SW 1271 (cell line): ENCODE data around the gene BABAM1.
A peak's percentile ranks its signal among the peaks of the same experiment; 100 is the strongest.

Source experiments
- DNase-seq, 2 experiments: peaks; one replicate each; lab custom pipeline; 2025; lab: John Stamatoyannopoulos, UW

Gene BABAM1

DNA sequence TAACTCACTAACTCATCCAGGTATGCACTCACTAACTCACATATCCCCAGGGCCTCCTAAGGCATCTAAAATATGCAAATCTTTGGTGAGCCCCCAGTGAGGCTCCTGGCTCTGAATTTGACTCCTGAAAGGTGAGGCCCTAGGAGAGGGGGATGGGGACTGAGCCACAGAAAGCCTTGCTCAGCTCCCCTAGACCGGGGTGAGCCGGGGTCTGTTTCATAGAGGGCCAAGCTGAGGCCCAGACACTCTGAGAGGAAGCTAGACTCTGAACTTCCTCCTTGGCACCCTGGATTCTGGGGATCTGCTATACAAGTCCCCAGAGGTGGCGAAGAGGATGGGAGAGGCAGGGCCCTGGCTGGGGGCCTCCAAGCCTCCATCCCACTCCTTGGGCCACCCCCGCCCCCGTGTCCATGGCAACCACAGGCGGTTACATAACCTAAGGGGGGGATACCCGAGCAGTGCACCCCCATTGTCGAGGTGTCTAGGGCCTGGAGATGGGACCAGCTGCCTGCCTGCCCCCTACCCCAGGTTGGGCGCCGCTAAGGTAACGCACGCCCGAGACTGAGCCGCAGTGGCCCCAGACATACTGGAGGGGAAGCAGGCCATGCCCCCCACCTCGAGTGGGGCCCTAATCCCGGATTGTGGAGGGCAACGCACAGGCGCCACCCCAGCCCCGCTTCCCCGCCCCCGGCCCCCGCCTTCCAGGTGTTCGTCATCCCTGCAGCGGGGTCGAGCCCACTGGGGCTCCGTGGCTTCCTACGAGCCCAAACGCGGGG lies 35.3 kb downstream of the BABAM1 start:
- no peak for DNase-seq

- peak; percentile 86 to 93 for DNase-seq
Measured at GRCh38 chr19:17303167-17303939, 36.1 kb downstream of the BABAM1 start, which contains the start of gene ABHD8. ABHD8 (minus strand) TSS chr19:17303425; CDS start chr19:17301616, 1,809 bp downstream.

GRCh38 chr19:17303940-17304267 lies 36.7 kb downstream of the BABAM1 start:
- no peak for DNase-seq

DNA sequence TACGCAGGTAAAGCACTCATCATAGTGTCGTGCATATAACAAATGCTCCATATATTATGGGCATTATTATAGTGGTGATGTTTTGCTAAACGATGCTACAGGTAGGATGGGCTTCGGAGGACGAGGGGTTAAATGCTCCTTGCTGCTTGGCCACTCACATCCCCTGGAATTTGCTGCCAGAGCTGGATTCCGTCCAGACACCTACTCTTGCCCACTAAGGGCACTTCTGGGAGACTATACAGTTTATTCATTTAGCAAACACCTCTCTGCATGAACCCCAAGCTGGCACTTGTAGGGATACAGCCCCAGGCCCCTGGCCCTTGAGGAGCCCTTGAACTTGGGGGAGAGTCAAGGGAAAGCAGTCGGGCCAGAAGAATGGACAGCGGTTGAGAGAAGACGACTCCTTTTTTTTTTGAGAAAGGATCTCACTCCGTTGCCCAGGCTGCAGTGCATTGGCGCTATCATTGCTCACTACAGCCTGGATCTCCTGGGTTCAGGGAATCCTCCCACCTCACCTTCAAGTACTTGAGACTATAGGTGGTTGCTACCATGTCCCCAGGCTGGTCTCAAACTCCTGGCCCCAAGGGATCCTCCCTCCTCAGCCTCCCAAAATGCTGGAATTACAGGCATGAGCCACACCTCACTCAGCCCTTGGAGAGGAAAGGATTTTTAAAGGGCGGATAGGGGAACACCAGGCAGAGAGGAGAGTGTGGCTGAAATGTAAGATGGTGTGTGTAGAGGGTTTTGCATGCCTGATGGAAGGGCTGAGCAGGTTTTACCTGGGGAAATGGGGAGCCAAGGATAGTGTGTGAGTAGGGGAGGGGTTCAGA lies 37.4 kb downstream of the BABAM1 start:
- no peak for DNase-seq

DNA sequence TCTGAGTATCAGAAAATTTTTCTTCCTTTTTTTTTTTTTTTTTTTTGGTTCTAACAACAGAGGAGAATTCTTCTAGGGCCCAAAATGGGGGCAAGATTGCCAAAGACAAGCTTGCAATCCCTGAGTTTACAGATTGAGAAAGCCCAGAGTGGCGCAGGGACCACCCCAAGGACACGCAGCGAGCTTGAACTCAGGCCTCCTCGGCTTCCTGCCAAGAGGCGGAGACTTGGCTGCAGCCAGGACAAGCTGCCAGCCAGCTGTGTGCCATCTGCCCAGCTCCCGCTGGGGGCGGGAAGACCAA lies 37.9 kb downstream of the BABAM1 start:
- no peak for DNase-seq

DNA sequence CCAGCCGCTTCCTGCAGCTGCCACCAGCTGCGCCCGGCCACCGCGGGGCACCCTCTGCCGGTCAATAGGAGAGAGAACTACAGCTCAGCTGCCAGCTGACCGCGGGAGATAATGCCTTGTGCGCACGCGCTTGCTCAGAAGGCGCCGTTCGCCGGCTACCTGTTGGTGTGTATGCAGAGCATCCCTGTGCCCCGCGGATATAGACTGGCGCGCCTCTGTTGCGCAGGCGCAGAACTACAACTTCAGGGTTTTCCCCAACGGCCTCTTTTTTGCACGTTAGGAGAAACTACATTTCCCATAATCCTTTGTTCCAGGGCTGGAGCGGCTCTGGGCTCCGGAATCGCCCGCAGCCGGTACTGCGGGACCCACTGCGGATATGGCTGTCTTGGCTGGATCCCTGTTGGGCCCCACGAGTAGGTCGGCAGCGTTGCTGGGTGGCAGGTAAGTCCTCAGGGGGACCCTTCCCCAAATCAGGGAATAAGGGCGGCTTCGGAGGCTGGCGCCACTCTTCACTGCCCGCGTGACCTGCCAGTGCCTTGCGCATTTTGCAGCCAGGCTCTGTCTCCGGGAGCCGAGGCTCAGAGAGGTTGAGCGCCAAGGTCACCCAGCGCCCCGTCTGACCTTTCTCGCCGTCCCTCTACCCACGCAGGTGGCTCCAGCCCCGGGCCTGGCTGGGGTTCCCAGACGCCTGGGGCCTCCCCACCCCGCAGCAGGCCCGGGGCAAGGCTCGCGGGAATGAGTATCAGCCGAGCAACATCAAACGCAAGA lies 38.5 kb downstream of the BABAM1 start, which contains the start of gene MRPL34:
Gene MRPL34, plus strand, starts transcription at position 356 of the 768 bp plus-strand sequence. Its CDS starts 21 bp downstream, at position 377.
- DNase-seq = peak; percentile 98 to 99

DNA sequence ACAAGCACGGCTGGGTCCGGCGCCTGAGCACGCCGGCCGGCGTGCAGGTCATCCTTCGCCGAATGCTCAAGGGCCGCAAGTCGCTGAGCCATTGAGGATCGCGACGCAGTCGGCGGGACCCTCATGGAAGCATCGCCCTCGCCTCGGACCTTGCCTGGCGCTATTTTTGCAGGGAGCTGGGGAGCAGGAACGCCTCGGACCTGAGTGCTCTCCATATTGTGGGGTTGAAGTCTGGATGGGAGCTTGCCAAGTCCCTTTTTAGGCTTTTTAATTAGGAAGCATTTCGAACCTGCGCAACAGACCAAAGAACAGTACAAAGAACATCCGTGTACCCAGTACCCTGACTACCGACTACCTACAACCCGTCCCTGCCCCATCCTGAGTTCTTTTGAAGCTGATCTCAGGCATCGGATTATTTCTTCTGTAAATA lies 39.1 kb downstream of the BABAM1 start:
- no peak for DNase-seq

DNA sequence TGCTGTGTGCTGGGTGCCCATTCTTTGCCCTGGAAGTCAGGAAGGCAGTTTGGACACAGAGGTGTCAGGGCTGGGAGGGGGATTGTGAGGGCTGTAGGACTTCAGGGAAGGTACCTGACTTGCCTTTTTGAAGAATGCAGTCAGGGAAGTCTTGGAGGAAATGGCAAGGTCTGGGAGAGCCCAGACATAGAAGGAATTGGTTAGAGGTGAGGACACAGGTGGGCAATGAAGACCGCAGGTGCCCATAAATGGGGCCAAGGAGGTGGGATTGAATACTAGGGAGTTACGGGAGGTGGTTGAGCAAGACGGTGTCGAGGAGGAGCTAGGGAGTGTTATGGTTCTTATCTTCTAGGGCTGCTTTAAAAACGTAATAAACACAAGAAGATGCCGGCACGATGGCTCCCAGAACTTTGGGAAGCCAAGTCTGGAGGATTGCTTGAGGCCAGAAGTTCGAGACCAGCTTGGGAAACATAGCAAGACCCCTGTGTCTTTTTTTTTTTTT lies 40.7 kb downstream of the BABAM1 start:
- no peak for DNase-seq

- DNase-seq = peak; percentile 99
Measured at GRCh38 chr19:17309198-17309964, 42.1 kb downstream of the BABAM1 start, which contains the start of gene DDA1. DDA1 (plus strand) TSS chr19:17309563; CDS start chr19:17309655, 92 bp downstream.

- DNase-seq = peak in 1 of 2 experiments; percentile 55
Measured at GRCh38 chr19:17309965-17310461, 42.8 kb downstream of the BABAM1 start.

DNA sequence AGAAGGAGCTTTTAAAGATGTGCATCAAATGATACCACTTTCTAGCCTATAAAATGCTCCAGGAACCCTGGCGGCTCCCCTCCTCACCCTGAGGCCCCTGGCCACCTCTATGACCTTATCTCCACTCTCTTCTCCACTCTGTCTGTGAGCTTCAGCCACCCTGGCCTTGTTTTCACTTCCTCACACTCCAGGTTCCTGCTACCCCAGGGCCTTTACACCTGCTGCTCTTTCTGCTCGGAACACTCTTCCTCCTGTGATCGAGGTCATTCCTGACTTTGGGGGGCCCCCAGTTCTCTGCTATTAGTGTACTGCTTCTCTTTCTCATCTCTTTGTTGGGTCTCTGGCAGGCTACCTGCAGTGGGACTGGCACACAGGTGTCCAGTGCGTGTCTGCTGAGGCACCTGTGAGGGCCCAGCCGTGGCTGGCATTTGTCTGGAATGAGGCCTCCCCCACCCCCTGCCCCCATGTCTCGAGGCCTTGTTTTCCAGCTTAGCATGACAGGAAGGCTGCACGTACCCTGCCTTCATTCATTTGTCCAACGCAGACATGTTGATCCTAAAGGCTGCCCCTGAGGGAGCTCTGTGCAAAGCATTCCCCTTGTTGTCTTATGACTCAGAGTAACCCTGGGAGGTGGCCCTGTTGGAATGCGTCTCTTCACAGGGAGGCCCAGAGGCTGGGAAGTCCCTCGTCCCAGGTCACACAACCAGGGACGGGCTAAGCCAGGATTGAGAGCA lies 44.4 kb downstream of the BABAM1 start:
- peak; percentile 56 to 57 for DNase-seq

DNA sequence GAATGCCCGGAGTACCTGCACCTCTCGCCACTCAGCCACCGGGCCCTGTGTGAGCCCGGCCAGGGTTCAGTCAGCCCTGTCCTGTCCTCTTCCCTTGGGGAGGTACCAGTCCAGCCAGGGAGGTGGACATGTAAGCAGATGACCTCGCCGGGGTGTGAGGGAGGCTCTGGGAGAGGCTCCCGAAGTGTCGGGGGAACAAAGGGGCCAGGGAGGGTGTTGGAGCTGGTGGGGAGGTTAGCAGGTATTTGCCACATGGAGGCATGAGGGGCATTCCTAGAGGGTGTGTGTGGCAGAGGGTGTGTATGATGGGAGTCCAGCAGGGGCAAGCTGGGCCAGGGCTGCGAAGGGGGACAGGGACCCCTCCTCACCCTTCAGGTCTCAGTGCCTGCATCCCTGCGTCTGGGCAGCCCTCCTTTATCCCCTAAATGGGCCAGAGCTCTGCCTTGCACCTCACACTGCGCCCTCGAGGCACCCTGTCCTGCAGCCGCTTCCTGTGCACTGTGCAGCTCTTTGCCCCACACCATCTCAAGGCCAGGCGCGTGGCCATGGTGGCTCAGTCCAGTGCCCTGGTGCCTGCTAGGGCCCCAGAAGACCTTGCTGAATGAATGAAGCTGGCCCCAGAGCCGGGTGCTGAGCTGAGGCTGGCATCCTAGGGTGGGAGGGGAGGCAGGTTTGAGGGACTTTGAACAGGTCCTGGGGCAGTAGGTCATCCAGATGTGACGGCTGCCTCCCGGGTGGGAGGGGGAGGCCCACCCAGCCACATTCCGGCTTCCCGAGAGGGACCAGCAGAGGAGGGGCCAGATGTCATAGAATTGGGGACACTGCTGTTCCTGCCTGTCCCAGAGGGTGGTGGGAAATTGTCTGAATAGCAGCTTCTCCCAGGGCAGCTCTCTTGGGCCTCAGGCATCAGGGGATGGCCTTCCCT lies 45.2 kb downstream of the BABAM1 start:
- no peak for DNase-seq

- DNase-seq = no peak
Measured at GRCh38 chr19:17314007-17314593, 46.9 kb downstream of the BABAM1 start.

- DNase-seq = no peak
Measured at GRCh38 chr19:17318966-17319365, 51.7 kb downstream of the BABAM1 start.

DNA sequence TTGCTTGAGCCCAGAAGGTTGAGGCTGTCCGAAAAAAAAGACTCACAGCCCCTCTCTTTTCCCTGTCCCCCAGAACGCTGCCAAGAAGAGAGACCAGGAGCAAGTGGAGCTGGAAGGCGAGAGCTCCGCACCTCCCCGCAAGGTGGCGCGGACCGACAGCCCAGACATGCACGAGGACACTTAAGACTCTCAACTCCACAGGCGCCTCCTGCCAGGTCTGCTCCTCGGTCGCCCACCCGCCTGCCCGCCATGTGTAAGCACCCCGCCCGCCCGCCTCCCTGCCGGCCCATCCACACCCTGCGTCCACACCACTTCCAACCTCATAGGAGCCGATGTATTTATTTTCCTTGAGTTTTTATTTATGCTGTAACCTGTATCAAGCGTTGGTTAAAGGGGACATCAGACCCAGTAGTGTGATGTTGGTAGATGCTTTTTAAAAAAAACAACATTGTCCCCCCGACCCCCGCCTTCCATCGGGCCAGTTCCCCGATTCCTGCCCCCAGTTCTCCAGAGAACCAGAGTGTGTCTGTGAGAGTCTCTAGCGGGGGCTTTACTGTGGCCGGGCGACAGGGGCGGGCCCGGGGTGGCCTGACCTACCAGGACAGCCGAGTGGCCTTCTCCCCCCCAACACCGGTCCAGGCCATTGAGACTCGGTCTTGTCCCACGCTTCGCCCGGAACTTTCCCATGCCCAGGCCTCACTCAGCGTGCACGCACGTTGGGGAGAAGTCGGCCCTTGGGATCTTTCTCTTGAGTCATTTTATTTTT lies 52.4 kb downstream of the BABAM1 start:
- no peak for DNase-seq

DNA sequence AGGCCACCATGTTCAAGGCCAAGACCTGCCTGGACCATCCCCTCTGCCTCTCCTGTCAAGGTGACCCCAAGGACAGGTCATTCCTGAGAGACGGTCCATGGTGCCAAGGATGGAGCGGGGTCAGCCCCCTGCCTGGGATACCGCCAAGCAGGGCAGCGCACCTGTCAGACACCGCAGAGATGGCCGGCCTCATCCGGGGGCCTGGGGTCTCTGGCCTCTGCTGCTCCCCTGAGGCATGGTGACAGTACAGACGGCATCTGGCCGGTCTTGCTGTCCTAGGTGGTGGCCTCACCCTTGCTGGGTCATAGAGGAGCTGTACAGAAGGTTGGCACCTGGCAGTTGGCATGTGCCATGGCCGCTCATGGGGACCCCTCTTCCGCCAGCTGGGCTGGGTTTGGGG lies 53.2 kb downstream of the BABAM1 start:
- no peak for DNase-seq
